Coronary artery (tissue), 2 donors: ENCODE data around the gene CENPS.

ENCODE experiments used
- DNase-seq: peaks from one replicate; pipeline ENCODE4 v3.0.0-alpha.2; 2017; ENCODE audit warnings: low spot score
- H3K27ac ChIP-seq, 2 donors: fragments of 200-600 bp; sonication (generic); one replicate each; pipeline ENCODE4 v1.5.1; 2016 to 2019
- H3K4me3 ChIP-seq: fragments of 200-600 bp; sonication (generic); 2 replicates; pipeline ENCODE4 v1.5.1; 2016; ENCODE audit warnings: mild to moderate bottlenecking, moderate library complexity
- CTCF ChIP-seq: fragments of 200-600 bp; sonication (generic); IDR thresholded peaks from one replicate; pipeline ENCODE4 v1.5.1; 2019; ENCODE audit warnings: antibody characterized with exemption

Gene CENPS

DNA sequence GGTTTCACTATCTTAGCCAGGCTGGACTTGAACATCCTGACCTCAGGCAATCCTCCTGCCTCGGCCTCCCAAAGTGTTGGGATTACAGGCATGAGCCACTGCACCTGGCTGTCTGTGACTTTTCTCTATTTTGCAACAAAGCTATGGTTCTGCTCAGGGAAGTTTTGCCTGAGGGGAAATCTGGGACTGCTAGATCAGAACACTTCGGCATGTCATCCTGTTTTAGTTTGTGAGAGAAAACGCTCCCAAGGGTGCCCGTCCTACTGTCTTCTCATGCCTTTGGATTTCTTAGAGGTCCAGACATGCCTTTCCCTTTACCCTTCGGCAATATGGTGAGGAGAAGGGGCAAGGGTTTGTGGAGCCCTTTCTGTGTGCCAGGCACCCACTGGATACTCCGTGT is 14.0 kb downstream of the CENPS start:
- Histone ChIP-seq H3K27ac (no peak overlapping the region), H3K4me3 (no peak overlapping the region)
- DNase-seq, result no peak
- TF ChIP-seq CTCF, result no peak

- no peak overlapping the region for H3K27ac ChIP-seq
- DNase-seq, result no peak
- no peak for TF ChIP-seq CTCF
- no peak overlapping the region for H3K4me3 ChIP-seq
Measured at GRCh38 chr1:10444795-10445397, 14.7 kb downstream of the CENPS start.

DNA sequence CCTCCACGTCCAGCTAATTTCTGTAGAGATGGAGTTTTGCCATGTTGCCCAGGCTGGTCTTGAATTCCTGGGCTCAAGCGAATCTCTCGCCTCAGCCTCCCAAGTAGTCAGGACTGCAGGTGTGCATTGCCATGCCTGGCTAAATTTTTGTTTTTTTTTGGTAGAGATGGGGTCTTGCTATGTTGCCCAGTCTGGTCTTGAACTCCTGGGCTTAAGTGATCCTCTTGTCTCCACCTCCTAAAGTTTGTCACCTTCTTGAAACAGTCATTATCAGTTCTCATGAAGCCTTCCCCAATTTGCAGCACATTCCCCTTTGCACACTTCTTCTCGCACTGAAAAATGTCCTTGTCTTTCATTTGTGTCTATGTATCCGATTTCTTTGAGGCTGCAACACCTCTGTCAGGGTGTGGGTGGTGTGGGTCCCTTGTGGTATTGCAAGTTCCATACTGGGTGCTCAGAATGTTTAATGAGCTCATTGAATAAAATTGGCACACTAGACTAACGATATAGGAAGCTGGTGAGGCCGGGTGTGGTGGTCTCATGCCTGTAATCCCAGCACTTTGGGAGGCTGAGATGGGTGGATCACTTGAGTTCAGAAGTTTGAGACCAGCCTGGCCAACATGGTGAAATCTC is 16.7 kb downstream of the CENPS start:
- no peak for TF ChIP-seq CTCF
- no peak overlapping the region for H3K4me3 ChIP-seq
- DNase-seq, result no peak
- no peak overlapping the region for H3K27ac ChIP-seq

DNA sequence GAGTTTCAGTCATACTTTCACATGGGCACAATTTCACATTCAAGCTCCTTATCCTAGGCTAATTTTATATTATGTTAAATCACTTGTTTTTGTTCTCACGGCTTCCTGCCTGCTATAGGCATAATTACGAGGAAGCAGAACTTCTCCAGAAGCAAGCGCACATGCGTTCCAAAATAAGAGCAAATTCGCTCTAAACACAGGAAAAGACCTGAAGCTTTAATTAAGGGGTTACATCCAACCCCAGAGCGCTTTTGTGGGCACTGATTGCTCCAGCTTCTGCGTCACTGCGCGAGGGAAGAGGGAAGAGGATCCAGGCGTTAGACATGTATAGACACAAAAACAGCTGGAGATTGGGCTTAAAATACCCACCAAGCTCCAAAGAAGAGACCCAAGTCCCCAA is 19.5 kb downstream of the CENPS start, which contains the start of gene CORT:
CORT (plus strand) TSS at position 281 of the 400 bp plus-strand sequence. CDS start 193 bp downstream, outside the sequence.
- no peak for DNase-seq
- no peak for TF ChIP-seq CTCF
- Histone ChIP-seq H3K27ac (no peak within 1 kb of the TSS), H3K4me3 (no peak within 1 kb of the TSS)

DNA sequence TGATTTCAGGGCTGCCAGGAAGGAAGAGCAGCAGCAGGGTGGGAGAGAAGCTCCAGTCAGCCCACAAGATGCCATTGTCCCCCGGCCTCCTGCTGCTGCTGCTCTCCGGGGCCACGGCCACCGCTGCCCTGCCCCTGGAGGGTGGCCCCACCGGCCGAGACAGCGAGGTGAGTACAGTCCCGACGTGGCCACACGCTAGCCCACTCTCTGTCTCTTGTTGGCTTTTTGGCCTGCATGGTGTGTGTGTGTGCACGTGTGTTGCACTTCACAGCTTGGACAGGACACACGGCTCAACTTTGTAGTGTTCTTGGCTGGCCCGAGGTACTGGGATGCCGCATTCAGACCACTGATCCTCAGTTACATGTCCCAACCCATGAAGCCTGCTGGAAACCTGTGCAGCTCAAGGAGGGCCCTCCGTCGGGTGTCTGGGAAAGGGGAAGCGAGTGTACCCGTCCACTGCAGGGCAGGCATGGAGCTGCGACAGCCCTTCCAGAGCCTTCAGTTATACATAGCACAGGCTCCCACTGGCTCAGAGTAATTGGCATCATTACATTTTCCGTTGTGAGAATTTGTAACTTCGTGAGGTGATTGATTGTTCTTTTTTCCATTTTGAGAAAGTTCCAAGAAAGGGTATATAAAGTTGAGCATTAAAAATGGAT is 20.1 kb downstream of the CENPS start:
- TF ChIP-seq CTCF, result no peak
- no peak for DNase-seq
- no peak overlapping the region for H3K4me3 ChIP-seq
- H3K27ac ChIP-seq, result no peak overlapping the region

DNA sequence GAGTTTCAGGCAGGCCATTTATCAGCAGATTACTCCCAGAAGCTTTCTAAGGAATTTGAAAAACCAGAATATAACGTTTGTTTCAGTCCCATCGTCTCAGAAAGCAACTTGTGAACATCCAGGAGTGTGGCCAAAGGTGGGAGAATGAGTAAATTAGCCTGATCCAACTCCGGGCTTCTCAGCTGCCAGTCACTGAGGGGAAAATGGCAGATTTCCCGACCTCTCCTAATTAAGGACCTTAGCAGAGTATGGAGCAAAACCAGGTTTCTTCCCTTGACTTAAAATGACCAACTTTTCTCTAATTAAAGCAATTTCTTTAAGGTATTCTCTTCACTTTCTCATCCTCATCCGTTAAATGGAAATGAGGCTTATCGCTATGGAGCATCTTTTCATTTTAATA is 20.6 kb downstream of the CENPS start:
- no peak for TF ChIP-seq CTCF
- Histone ChIP-seq H3K4me3 (no peak overlapping the region), H3K27ac (no peak overlapping the region)
- DNase-seq, result no peak

DNA sequence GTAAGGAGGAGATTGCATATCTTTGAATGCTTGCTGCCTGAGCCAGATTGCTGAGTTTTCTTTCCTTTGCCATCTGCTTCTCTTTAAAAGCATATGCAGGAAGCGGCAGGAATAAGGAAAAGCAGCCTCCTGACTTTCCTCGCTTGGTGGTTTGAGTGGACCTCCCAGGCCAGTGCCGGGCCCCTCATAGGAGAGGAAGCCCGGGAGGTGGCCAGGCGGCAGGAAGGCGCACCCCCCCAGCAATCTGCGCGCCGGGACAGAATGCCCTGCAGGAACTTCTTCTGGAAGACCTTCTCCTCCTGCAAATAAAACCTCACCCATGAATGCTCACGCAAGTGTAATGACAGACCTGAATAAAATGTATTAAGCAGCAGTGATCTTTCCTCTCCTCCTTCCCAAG is 21.1 kb downstream of the CENPS start:
- H3K4me3 ChIP-seq, result peak overlapping the region; percentile 30
- no peak for DNase-seq
- no peak for TF ChIP-seq CTCF
- H3K27ac ChIP-seq, result no peak overlapping the region
